MM.1S (cell line): ENCODE measurements around the gene ABHD12.

Experiments
- DNase-seq: peaks from one replicate; pipeline ENCODE4 v3.0.0-alpha.2; 2015
- H2AFZ ChIP-seq: fragments of 300-600 bp; sonication (generic); 2 replicates; pipeline ENCODE4 v1.6.0; 2016; ENCODE audit warnings: antibody characterized with exemption, low read length
- H3F3A ChIP-seq: fragments of 300-600 bp; sonication (generic); 2 replicates; pipeline ENCODE4 v1.6.1; 2016; ENCODE audit warnings: mild to moderate bottlenecking, antibody characterized with exemption, low read length, moderate library complexity, mixed read lengths; ENCODE audit not compliant: insufficient read depth
- H3K27ac ChIP-seq: fragments of 300-600 bp; sonication (generic); 2 replicates; pipeline ENCODE4 v1.5.1; 2016; ENCODE audit warnings: mild to moderate bottlenecking, low read length
- H3K27me3 ChIP-seq: fragments of 300-600 bp; sonication (generic); replicated peaks from 2 replicates; pipeline ENCODE4 v1.6.0; 2016; ENCODE audit warnings: low read length; ENCODE audit not compliant: insufficient read depth
- H3K36me3 ChIP-seq: fragments of 300-600 bp; sonication (generic); replicated peaks from 2 replicates; pipeline ENCODE4 v1.6.1; 2016; ENCODE audit warnings: mild to moderate bottlenecking, low read length, mixed read lengths; ENCODE audit not compliant: insufficient read depth
- H3K4me1 ChIP-seq: fragments of 300-600 bp; sonication (generic); 2 replicates; pipeline ENCODE4 v1.6.1; 2016; ENCODE audit warnings: low read length, mixed read lengths
- H3K4me2 ChIP-seq: fragments of 300-600 bp; sonication (generic); 2 replicates; pipeline ENCODE4 v1.6.0; 2016; ENCODE audit warnings: low read depth, low read length
- H3K4me3 ChIP-seq: fragments of 300-600 bp; sonication (generic); 2 replicates; pipeline ENCODE4 v1.5.1; 2016; ENCODE audit warnings: low read length, mixed read lengths
- H3K79me2 ChIP-seq: fragments of 300-600 bp; sonication (generic); 2 replicates; pipeline ENCODE4 v1.6.1; 2016; ENCODE audit warnings: mixed run types, low read length, mixed read lengths
- H3K9ac ChIP-seq: fragments of 300-600 bp; sonication (generic); 2 replicates; pipeline ENCODE4 v1.6.1; 2016; ENCODE audit warnings: low read length, mixed read lengths
- H3K9me2 ChIP-seq: fragments of 300-600 bp; sonication (generic); replicated peaks from 2 replicates; pipeline ENCODE4 v1.6.1; 2016; ENCODE audit warnings: mild to moderate bottlenecking, low read length, mixed read lengths; ENCODE audit not compliant: insufficient read depth
- H3K9me3 ChIP-seq: fragments of 300-600 bp; sonication (generic); replicated peaks from 2 replicates; pipeline ENCODE4 v1.6.1; 2016; ENCODE audit warnings: mild to moderate bottlenecking, low read length, mixed read lengths; ENCODE audit not compliant: insufficient read depth
- H4K20me1 ChIP-seq: fragments of 300-600 bp; sonication (generic); 2 replicates; pipeline ENCODE4 v1.6.1; 2016; ENCODE audit warnings: mild to moderate bottlenecking, low read length, moderate library complexity, mixed read lengths; ENCODE audit not compliant: insufficient read depth
- EZH2 ChIP-seq: fragments of 300-600 bp; sonication (generic); optimal IDR thresholded peaks from 2 replicates; pipeline ENCODE3; 2017; ENCODE audit warnings: low read depth, mild to moderate bottlenecking, antibody characterized with exemption, low read length, mixed read lengths
- EZH2phosphoT487 ChIP-seq: fragments of 300-600 bp; sonication (generic); IDR thresholded peaks from 2 replicates; pipeline ENCODE4 v1.6.1; 2018; ENCODE audit warnings: antibody characterized with exemption, low read length
- TF ChIP-seq, protein P1 (sequence below): fragments of 300-600 bp; sonication (generic); IDR thresholded peaks from 2 replicates; pipeline ENCODE4 v1.5.1; 2016; ENCODE audit warnings: antibody characterized with exemption, low read length, mixed read lengths

The ABHD12 gene

DNA sequence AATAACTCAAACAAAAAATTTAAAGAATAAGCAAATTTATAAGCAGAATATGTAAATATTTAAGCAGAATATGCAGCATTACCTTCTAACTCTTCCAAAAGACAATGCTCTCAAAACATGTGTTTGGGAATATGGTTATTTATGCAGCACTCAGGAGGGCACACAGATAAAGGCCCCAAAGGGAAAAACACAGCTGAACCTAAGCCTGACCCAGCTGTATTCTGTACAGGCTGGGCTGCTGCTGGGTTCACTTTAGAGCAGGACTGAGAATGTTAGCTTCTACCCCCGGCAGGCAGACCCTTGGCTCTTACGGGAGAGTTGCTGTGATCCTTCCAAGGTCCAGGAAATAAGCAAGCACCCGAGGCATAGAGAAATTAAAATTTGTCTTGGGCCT is 37.3 kb downstream of the ABHD12 start:
- no peaks in the 10 kb centered on the region; the same call in 1 of the 2 replicates for H3F3A ChIP-seq
- no peaks in the 10 kb centered on the region for H3K9me3 ChIP-seq
- no peak overlapping the region for H3K4me3 ChIP-seq
- H3K27ac ChIP-seq, result no peak overlapping the region
- TF ChIP-seq EZH2 (no peak), EZH2phosphoT487 (no peak)
- TF ChIP-seq, protein P1, sequence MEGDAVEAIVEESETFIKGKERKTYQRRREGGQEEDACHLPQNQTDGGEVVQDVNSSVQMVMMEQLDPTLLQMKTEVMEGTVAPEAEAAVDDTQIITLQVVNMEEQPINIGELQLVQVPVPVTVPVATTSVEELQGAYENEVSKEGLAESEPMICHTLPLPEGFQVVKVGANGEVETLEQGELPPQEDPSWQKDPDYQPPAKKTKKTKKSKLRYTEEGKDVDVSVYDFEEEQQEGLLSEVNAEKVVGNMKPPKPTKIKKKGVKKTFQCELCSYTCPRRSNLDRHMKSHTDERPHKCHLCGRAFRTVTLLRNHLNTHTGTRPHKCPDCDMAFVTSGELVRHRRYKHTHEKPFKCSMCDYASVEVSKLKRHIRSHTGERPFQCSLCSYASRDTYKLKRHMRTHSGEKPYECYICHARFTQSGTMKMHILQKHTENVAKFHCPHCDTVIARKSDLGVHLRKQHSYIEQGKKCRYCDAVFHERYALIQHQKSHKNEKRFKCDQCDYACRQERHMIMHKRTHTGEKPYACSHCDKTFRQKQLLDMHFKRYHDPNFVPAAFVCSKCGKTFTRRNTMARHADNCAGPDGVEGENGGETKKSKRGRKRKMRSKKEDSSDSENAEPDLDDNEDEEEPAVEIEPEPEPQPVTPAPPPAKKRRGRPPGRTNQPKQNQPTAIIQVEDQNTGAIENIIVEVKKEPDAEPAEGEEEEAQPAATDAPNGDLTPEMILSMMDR, result no peak
- H4K20me1 ChIP-seq, result 0 out of 2 replicates have a peak, but pooled peaks cover 8% of the 10 kb centered on the region
- peaks cover 98% of the 10 kb centered on the region for H3K79me2 ChIP-seq
- peaks cover 7% of the 10 kb centered on the region; the same call in 1 of the 2 replicates for H3K4me1 ChIP-seq
- no peak overlapping the region for H3K4me2 ChIP-seq
- no peaks in the 10 kb centered on the region for H3K36me3 ChIP-seq
- no peaks in the 10 kb centered on the region for H3K9me2 ChIP-seq
- no peaks in the 10 kb centered on the region for H3K27me3 ChIP-seq
- DNase-seq, result no peak
- no peak overlapping the region for H3K9ac ChIP-seq
- no peak overlapping the region for H2AFZ ChIP-seq

- no peaks in the 10 kb centered on the region; the same call in 1 of the 2 replicates for H3F3A ChIP-seq
- H3K4me2 ChIP-seq, result no peak overlapping the region
- H3K9me3 ChIP-seq, result no peaks in the 10 kb centered on the region
- no peak overlapping the region for H2AFZ ChIP-seq
- no peak for DNase-seq
- H3K9ac ChIP-seq, result no peak overlapping the region
- H3K27ac ChIP-seq, result no peak overlapping the region
- H3K4me1 ChIP-seq, result peaks cover 7% of the 10 kb centered on the region; the same call in 1 of the 2 replicates
- H3K79me2 ChIP-seq, result peaks cover 98% of the 10 kb centered on the region
- no peaks in the 10 kb centered on the region for H3K9me2 ChIP-seq
- 0 out of 2 replicates have a peak, but pooled peaks cover 8% of the 10 kb centered on the region for H4K20me1 ChIP-seq
- H3K4me3 ChIP-seq, result no peak overlapping the region
- H3K27me3 ChIP-seq, result no peaks in the 10 kb centered on the region
- no peaks in the 10 kb centered on the region for H3K36me3 ChIP-seq
- TF ChIP-seq EZH2, result no peak
- TF ChIP-seq, protein P1, result no peak
- no peak for TF ChIP-seq EZH2phosphoT487
These were observed 37.9 kb downstream of the ABHD12 start for GRCh38 chr20:25352746-25353145.

DNA sequence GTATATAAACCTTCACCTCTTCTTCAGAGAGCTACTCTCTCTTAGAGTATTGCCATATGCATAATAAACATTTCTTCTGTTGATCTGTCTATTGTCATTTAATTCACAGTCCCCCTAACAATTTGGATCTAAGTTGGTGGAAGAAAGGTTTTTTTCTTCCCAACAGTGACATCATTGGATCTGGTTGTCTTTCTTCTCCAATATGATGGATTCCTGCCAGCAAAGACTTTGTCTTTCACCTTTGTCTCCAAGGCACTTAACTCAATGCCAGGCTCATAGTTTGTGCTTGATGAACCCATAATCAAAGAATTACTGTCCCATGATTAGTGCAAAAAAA is 39.6 kb downstream of the ABHD12 start:
- Histone ChIP-seq H4K20me1 (0 out of 2 replicates have a peak, but pooled peaks cover 8% of the 10 kb centered on the region), H3K79me2 (peaks cover 98% of the 10 kb centered on the region), H3K4me3 (no peak overlapping the region), H3K36me3 (no peaks in the 10 kb centered on the region), H3K27ac (no peak overlapping the region), H3K4me2 (no peak overlapping the region), H3K9me2 (no peaks in the 10 kb centered on the region), H3K4me1 (peaks cover under 1% of the 10 kb centered on the region; the same call in 1 of the 2 replicates), H3K9me3 (no peaks in the 10 kb centered on the region), H3F3A (no peaks in the 10 kb centered on the region), H2AFZ (no peak overlapping the region), H3K9ac (no peak overlapping the region), H3K27me3 (no peaks in the 10 kb centered on the region)
- no peak for TF ChIP-seq EZH2
- TF ChIP-seq, protein P1, result no peak
- no peak for TF ChIP-seq EZH2phosphoT487
- DNase-seq, result no peak
